MM.1S (cell line): Measurements from ENCODE around the gene FAM124A.

Source experiments
- CTCF ChIP-seq: fragments of 300-600 bp; sonication (generic); IDR thresholded peaks from 2 replicates; pipeline ENCODE4 v1.5.1; 2016; ENCODE audit warnings: antibody characterized with exemption, low read length, mixed read lengths
- EZH2phosphoT487 ChIP-seq: fragments of 300-600 bp; sonication (generic); IDR thresholded peaks from 2 replicates; pipeline ENCODE4 v1.6.1; 2018; ENCODE audit warnings: antibody characterized with exemption, low read length

- TF ChIP-seq CTCF (no peak), EZH2phosphoT487 (no peak)
Observed at GRCh38 chr13:51260154-51260553, 38.0 kb downstream of the FAM124A start.
